ENCODE measurements around the gene CDHR2.
"Not testable (repeated sequence)": the region's sequence is repeated elsewhere in the genome, so short reads cannot be mapped to it uniquely, and the experiment has no call there.

CDHR2 gene

GRCh38 chr5:176573564-176574296 lies 24.6 kb downstream of the CDHR2 start:
- peak; percentile 87 to 91 for ATAC-seq

DNA sequence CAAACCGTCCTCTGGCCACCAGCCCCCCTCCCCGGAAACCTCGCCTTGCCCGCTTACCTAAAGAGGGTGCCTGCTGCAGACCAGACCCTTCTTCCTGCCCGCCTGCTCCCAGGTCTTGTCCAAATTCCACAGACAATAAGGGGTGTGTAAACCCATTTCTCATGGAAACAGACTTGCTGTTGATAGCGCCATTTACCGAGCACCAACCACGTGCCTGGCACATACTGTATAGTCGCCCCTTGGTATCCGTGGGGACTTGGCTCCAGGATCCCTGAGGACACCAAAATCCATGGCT lies 25.1 kb downstream of the CDHR2 start:
- ATAC-seq = no peak

- ATAC-seq = no peak
These were observed 25.9 kb downstream of the CDHR2 start for GRCh38 chr5:176575066-176575465.

DNA sequence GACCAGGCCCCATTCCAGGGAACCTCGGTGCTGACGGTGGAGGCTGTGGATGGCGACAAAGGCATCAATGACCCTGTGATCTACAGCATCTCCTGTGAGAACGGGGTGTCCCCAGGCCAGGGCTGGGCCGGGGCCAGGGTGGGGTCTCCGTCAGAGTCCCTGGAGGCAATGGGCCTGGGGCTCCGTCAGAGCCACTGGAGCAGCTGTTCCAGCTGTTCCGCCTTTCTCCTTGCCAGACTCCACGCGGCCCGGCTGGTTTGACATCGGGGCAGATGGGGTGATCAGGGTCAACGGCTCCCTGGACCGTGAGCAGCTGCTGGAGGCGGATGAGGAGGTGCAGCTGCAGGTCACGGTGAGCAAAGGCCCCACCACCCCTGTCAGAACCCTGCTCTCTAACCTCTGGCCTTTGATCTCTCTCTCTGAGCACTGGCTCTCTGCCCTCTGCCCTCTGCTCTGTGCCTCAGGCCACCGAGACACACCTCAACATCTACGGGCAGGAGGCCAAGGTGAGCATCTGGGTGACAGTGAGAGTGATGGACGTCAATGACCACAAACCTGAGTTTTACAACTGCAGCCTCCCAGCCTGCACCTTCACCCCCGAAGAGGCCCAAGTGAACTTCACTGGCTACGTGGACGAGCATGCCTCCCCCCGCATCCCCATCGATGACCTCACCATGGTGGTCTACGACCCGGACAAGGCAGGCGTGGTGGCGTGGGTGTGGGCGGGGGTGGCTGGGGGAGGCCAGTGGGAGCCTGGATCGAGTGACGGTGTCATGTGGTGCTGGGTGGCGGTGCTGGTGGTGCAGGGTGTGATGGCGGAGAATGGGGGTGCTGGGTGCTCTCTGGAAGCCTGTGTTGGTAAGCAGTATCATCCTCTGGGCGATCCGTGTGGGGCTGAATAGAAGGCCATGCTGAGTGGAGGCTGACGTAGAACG lies 26.6 kb downstream of the CDHR2 start:
- ATAC-seq = no peak

- no peak for ATAC-seq
These were observed 28.4 kb downstream of the CDHR2 start for GRCh38 chr5:176577312-176578176.

DNA sequence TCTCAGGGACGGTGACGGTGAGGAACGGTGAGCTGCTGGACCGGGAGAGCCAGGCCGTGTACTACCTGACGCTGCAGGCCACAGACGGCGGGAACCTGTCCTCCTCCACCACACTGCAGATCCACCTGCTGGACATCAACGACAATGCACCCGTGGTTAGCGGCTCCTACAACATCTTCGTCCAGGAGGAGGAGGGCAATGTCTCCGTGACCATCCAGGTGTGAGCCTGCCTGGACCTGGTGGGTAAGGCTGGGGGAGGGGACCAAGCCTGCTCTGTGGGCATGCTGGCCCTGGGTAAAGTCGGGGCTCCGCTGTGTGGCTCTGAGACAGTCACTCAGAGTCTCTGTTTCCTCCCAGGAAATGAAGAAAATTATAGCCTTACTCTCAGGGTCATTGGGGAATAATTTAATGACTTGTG lies 29.3 kb downstream of the CDHR2 start:
- peak; percentile 43 to 52 for ATAC-seq

GRCh38 chr5:176579323-176579722 lies 30.2 kb downstream of the CDHR2 start:
- ATAC-seq = no peak

DNA sequence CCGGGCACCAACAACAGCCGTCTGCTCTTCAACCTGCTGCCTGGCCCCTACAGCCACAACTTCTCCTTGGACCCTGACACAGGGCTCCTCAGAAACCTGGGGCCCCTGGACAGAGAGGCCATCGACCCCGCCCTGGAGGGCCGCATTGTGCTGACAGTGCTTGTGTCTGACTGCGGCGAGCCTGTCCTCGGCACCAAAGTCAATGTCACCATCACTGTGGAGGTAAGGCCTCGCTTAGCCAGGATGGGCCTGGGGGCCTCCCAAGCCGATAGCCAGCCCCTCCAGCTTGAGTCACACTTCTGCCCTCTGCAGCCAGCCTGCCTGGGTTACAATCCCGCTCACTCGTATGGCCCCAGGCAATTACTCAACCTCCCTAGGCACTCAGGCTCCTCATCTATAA lies 32.2 kb downstream of the CDHR2 start:
- ATAC-seq = no peak

DNA sequence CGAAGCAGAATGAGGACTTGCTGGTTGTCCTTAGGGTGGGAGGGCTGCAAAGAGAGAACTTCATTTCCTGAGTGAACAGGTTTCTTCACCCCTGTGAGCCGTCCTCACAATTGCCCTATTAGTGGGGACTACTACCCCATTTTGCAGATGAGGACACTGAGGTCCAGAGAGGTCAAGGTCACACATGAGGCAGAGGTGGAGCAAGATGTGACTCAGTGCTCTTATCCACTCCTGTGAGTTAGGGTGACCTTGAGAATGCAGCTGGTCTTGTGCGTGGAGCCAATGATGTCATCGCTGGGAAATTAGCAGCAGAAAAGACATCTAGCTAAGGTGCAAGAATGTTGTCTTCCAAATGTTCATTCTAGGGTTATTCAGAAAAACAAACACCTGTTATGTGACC lies 33.9 kb downstream of the CDHR2 start:
- no peak for ATAC-seq

- no peak for ATAC-seq
These were observed 38.3 kb downstream of the CDHR2 start for GRCh38 chr5:176587398-176587797.

DNA sequence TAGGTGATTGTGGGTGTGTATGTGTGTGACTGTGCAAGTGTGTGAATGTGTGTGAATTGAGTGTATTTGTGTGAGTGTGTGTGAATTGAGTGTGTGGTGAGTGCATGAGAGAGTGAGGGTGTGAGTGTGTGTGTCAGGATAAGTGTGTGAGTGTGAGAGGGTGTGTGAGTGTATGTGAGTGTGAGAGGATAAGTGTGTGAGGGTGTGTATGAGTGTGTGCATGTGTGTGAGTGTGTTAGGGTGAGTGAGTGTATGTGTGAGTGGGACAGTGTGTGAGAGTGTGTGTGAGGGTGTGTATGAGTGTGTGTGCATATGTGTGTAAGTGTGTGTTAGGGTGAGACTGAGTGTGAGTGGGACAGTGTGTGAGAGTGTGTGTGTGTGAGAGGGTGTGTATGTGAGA lies 39.2 kb downstream of the CDHR2 start:
- ATAC-seq = no peak

DNA sequence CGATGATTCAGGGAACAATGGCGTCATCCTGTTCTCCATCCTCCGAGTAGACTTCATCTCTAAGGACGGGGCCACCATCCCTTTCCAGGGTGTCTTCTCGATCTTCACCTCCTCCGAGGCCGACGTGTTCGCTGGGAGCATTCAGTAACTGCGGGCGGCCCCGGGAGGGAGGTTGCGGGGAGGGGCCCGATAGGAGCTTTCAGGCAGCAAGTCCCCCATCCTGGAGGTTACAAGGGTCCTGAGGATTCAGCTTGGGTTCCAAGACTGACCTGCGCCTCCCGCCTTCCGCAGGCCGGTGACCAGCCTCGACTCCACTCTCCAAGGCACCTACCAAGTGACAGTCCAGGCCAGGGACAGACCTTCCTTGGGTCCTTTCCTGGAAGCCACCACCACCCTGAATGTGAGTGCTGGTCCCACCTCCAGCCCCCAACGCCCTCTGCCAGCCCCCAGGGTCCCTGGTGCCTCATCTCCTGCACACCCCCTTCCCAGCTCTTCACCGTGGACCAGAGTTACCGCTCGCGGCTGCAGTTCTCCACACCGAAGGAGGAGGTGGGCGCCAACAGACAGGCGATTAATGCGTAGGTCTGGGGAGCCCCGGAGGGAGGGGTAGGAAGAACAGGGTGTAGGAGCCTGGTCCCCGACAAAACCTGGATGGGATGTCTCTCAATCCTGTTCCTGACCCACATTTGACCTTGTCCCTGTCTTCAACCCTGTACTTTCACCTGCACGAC lies 40.1 kb downstream of the CDHR2 start:
- ATAC-seq = no peak

DNA sequence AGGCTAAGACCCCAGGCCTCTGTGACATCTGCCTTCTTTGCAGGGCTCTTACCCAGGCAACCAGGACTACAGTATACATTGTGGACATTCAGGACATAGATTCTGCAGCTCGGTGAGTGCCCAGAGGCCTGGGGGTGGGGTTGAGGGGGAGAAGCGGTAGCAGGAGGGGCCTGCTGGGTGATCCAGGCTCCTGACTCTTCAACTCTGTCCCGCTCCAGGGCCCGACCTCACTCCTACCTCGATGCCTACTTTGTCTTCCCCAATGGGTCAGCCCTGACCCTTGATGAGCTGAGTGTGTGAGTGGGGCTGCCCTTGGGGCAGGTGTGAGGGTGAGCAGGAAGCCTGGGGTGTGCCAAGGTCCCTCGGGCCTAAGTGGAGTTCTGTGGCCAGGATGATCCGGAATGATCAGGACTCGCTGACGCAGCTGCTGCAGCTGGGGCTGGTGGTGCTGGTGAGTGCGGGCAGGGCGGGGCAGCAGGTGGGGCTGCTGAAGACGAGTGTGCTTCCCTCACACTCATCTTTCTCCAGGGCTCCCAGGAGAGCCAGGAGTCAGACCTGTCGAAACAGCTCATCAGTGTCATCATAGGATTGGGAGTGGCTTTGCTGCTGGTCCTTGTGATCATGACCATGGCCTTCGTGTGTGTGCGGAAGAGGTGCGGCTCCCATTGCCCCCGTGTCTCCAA lies 41.0 kb downstream of the CDHR2 start:
- no peak for ATAC-seq

GRCh38 chr5:176591667-176592066 lies 42.5 kb downstream of the CDHR2 start:
- not testable (repeated sequence) for ATAC-seq

DNA sequence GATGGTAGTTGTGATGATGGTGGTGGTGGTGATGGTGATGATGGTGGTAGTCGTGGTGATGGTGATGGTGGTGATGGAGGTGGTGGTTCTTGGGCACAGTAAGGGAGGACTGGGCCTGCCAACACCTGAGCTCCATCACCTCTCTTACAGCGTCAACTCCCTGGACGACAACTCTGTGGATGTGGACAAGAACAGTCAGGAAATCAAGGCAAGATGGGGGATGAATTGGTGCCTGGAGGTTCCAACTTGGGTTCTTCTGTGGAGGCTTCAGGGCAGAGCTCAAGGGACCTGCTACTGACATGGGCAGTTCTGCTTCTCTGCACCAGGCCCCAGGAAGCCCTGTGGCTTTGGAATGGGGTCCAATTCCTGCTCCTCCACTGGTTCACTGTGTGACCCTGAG lies 43.4 kb downstream of the CDHR2 start:
- ATAC-seq = no peak

DNA sequence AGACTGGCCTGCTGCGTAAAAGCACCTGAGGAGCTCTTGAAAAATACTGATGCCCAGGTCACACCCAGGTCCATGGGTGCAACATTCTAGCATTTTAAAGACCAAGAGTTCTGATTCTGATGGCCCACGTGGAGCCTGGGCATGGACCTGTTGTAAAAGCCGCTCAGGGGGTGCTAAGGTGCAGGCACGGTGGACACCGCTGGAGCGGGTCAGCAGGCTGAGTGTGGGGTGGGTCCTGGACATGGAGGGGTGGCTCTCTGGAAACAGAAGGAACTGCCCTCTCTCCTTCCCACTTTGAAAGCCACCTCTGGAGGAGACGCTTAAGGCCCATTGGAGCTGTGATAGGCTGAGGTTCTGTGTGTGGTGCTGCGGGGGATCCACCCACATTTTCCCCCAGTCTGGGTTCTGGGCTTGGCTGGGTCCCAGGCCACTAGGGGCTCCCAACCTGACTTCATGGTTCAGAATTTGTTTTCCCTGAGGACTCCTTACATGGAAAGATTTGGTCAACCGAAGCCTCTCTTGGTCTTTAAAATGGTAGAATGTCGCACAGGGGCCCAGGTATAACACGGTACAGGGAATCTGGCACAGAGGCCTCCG lies 44.2 kb downstream of the CDHR2 start:
- ATAC-seq = no peak

GRCh38 chr5:176594554-176594953 lies 45.4 kb downstream of the CDHR2 start:
- no peak for ATAC-seq

GRCh38 chr5:176595386-176595943 lies 46.3 kb downstream of the CDHR2 start:
- no peak for ATAC-seq

DNA sequence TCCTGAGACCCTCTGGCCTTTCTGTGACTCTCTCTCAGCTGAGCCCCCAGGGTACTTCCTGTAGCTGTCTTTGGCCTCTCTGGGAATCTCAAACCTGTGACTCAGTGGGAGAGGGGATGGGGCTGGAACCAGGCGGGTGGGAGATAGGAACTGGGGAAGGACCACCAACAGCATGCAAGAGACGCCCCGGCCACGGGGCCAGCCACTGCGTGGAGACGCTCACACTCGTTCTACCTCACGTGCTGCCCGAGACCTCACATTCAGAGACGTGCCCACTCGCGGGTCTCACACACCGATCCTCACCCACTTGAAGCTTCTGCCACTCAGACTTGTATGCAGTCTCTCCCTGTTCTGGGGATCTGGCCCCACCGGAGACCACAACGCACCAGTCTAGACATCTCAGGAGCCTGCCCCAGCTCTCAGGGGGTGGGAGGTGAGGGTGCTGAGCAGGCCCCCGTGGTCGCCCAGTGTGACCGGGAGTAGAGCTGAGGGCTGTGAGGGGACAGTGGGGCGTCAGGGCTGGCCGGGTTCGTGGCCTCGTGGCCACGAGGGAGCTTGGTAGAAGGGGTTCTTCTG lies 47.0 kb downstream of the CDHR2 start:
- ATAC-seq = no peak

DNA sequence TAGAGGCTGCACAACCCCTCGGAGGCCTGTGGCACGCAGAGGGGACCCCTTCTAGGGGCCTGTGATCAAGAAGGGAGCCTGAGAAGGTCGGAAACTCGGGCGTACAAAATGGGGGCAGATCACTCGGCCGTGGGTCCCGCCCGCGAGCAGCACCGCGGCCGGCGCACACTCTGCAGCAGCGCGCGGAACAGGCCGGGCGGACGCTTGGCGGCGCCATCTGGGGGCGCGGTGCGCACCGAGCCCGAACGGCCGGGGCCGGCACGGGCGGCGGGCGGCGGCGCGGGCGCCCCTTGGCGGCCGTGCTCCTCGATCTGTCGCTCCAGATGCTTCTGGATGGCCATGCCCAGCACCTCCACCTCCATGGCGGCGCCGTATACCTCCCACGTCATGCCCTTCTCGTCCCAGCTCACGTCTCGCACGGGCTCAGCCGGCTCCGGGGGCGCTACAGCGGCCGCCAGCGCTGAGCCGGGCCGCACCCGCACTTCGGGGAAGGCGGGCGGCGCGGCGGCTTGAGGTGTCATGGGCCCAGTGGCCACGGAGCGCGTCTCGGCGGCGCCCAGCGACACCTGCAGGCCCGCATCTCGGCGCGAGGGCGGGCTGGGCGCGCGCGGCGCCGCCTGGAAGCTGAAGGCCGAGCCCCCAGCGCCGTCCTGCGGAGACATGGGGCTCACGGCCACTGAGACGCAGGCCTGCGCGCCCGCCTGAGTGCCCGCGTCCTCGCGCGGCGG lies 47.7 kb downstream of the CDHR2 start:
- peak; percentile 83 to 90 for ATAC-seq
